Measurements from ENCODE around the gene CIP2A.
"Not testable (repeated sequence)": the region's sequence is repeated elsewhere in the genome, so short reads cannot be mapped to it uniquely, and the experiment has no call there.

CIP2A gene

DNA sequence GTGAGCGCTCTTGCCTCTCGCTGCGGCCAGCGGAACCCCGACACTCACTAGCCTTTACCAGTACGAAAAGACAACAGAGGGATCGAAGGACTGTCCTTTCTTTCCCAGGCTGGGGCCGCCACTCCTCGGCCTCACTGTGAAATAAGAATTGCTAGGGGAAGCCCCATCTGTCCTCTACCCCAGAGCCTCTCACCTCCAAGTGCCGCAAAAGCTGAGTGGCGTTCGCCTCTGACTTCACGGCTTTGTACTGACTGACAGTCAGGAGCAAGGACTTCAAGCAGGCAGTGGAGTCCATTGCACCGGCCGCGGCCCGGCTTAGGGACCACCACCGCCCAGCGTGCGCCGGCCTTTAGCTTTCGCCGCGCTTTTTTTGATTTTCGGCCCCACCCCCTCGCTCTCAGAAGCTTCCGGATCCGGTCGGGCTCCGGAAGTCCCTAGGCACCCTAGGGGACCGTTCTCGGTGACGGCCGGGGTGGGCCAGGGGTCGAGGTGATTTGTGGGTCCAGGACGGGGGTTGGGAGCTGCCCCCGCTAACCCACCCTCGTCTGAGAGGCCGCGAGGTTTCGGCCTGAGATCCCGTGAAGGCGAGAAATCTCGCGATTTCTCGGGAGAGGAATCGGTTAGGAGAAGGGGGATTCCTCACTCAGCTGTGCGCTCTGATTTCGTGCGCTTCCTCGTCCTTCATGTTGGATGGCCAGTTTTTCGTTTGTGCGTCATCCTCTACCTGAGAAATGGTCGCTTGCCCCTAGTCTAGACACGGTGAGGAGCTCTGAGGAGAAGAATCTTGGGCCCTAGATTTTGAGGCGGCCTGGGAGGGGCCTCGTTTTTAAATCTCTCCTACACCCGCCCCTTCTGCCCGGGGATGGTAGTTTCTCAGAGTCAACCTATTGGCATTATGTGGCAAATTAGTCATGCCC lies at the start of gene CIP2A, which contains the start of gene DZIP3:
Gene CIP2A, minus strand, starts transcription at position 358 of the 917 bp plus-strand sequence. Its CDS starts 63 bp downstream, at position 295.
Gene DZIP3, plus strand, starts transcription at position 642 of the 917 bp plus-strand sequence. CDS start 15,685 bp downstream, outside the sequence.
- TF ChIP-seq ARNTL (CRISPR knock-in tag; IDR thresholded peaks at IDR 0.05; ENCODE audit: borderline replicate concordance, low read depth) = no peak
- TF ChIP-seq SNAI2 (CRISPR knock-in tag; IDR thresholded peaks at IDR 0.05) = no peak
- no peak; the same call in 1 of the 2 replicates for TF ChIP-seq ZNF70 (CRISPR knock-in tag; IDR thresholded peaks at IDR 0.05)
- no peak for TF ChIP-seq TOX (CRISPR knock-in tag; IDR thresholded peaks at IDR 0.05; ENCODE audit: borderline replicate concordance)
- TF ChIP-seq GLIS3 (CRISPR knock-in tag; IDR thresholded peaks at IDR 0.05) = no peak
- no peak for TF ChIP-seq BACH2 (CRISPR knock-in tag; IDR thresholded peaks at IDR 0.05; ENCODE audit: borderline replicate concordance)
- TF ChIP-seq, protein P1, sequence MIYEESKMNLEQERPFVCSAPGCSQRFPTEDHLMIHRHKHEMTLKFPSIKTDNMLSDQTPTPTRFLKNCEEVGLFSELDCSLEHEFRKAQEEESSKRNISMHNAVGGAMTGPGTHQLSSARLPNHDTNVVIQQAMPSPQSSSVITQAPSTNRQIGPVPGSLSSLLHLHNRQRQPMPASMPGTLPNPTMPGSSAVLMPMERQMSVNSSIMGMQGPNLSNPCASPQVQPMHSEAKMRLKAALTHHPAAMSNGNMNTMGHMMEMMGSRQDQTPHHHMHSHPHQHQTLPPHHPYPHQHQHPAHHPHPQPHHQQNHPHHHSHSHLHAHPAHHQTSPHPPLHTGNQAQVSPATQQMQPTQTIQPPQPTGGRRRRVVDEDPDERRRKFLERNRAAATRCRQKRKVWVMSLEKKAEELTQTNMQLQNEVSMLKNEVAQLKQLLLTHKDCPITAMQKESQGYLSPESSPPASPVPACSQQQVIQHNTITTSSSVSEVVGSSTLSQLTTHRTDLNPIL (CRISPR knock-in tag; IDR thresholded peaks at IDR 0.05; ENCODE audit: low read depth) = no peak
- TF ChIP-seq ISL1 (CRISPR knock-in tag; IDR thresholded peaks at IDR 0.05) = no peak
- no peak for TF ChIP-seq ZNF8 (CRISPR knock-in tag; IDR thresholded peaks at IDR 0.05)
- peak; percentile 91 for ATAC-seq

GRCh38 chr3:108629974-108630373 lies 40.7 kb upstream of the CIP2A start:
- TF ChIP-seq GLIS3 (CRISPR knock-in tag; IDR thresholded peaks at IDR 0.05) (no peak), ESRRG (CRISPR knock-in tag; IDR thresholded peaks at IDR 0.05) (no peak), SNAI2 (CRISPR knock-in tag; IDR thresholded peaks at IDR 0.05) (no peak), ZC3H10 (CRISPR knock-in tag; IDR thresholded peaks at IDR 0.05) (no peak), ZFP3 (CRISPR knock-in tag; IDR thresholded peaks at IDR 0.05) (no peak), ISL1 (CRISPR knock-in tag; IDR thresholded peaks at IDR 0.05) (no peak), ARNTL (CRISPR knock-in tag; IDR thresholded peaks at IDR 0.05; ENCODE audit: borderline replicate concordance, low read depth) (no peak), BACH2 (CRISPR knock-in tag; IDR thresholded peaks at IDR 0.05; ENCODE audit: borderline replicate concordance) (no peak), PPARA (CRISPR knock-in tag; IDR thresholded peaks at IDR 0.05; ENCODE audit: borderline replicate concordance) (no peak), ZFP30 (CRISPR knock-in tag; IDR thresholded peaks at IDR 0.05) (no peak), CSDC2 (CRISPR knock-in tag; IDR thresholded peaks at IDR 0.05) (no peak), TCF4 (CRISPR knock-in tag; IDR thresholded peaks at IDR 0.05; ENCODE audit: borderline replicate concordance) (no peak), ZNF70 (CRISPR knock-in tag; IDR thresholded peaks at IDR 0.05) (no peak)
- TF ChIP-seq, protein P2, sequence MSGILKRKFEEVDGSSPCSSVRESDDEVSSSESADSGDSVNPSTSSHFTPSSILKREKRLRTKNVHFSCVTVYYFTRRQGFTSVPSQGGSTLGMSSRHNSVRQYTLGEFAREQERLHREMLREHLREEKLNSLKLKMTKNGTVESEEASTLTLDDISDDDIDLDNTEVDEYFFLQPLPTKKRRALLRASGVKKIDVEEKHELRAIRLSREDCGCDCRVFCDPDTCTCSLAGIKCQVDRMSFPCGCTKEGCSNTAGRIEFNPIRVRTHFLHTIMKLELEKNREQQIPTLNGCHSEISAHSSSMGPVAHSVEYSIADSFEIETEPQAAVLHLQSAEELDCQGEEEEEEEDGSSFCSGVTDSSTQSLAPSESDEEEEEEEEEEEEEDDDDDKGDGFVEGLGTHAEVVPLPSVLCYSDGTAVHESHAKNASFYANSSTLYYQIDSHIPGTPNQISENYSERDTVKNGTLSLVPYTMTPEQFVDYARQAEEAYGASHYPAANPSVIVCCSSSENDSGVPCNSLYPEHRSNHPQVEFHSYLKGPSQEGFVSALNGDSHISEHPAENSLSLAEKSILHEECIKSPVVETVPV (CRISPR knock-in tag; IDR thresholded peaks at IDR 0.05) = no peak
- TF ChIP-seq, protein P3, sequence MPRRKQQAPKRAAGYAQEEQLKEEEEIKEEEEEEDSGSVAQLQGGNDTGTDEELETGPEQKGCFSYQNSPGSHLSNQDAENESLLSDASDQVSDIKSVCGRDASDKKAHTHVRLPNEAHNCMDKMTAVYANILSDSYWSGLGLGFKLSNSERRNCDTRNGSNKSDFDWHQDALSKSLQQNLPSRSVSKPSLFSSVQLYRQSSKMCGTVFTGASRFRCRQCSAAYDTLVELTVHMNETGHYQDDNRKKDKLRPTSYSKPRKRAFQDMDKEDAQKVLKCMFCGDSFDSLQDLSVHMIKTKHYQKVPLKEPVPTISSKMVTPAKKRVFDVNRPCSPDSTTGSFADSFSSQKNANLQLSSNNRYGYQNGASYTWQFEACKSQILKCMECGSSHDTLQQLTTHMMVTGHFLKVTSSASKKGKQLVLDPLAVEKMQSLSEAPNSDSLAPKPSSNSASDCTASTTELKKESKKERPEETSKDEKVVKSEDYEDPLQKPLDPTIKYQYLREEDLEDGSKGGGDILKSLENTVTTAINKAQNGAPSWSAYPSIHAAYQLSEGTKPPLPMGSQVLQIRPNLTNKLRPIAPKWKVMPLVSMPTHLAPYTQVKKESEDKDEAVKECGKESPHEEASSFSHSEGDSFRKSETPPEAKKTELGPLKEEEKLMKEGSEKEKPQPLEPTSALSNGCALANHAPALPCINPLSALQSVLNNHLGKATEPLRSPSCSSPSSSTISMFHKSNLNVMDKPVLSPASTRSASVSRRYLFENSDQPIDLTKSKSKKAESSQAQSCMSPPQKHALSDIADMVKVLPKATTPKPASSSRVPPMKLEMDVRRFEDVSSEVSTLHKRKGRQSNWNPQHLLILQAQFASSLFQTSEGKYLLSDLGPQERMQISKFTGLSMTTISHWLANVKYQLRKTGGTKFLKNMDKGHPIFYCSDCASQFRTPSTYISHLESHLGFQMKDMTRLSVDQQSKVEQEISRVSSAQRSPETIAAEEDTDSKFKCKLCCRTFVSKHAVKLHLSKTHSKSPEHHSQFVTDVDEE (CRISPR knock-in tag; IDR thresholded peaks at IDR 0.05) = no peak
- no peak for ATAC-seq

- TF ChIP-seq ZFP3 (CRISPR knock-in tag; IDR thresholded peaks at IDR 0.05) (no peak), ESRRG (CRISPR knock-in tag; IDR thresholded peaks at IDR 0.05) (no peak)
- ATAC-seq = no peak
Observed at GRCh38 chr3:108623504-108623903, 34.3 kb upstream of the CIP2A start.

DNA sequence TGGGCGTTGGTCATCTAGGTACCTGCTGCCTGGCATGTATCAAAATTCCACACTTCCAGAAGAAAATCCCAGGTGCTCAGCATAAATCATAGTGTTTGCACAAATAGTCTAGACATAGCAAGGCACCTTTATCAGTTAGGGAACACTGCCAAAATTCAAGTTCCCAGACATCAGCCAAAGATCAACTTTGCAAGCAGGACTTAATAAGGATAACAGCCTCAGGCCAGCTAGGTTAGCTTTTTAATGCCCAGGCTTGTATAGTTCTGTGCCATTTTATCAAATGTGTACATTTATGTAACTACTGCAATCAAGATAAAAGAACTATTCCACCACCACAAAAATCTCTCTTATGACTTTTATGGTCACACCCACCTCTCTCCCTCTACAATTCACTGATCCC lies 31.0 kb upstream of the CIP2A start:
- TF ChIP-seq, protein P2 (CRISPR knock-in tag; IDR thresholded peaks at IDR 0.05) = no peak
- no peak for TF ChIP-seq BACH2 (CRISPR knock-in tag; IDR thresholded peaks at IDR 0.05; ENCODE audit: borderline replicate concordance)
- no peak for TF ChIP-seq ZFP30 (CRISPR knock-in tag; IDR thresholded peaks at IDR 0.05)
- no peak for TF ChIP-seq ZC3H10 (CRISPR knock-in tag; IDR thresholded peaks at IDR 0.05)
- TF ChIP-seq SNAI2 (CRISPR knock-in tag; IDR thresholded peaks at IDR 0.05) = no peak
- TF ChIP-seq PPARA (CRISPR knock-in tag; IDR thresholded peaks at IDR 0.05; ENCODE audit: borderline replicate concordance) = no peak
- ATAC-seq = no peak

DNA sequence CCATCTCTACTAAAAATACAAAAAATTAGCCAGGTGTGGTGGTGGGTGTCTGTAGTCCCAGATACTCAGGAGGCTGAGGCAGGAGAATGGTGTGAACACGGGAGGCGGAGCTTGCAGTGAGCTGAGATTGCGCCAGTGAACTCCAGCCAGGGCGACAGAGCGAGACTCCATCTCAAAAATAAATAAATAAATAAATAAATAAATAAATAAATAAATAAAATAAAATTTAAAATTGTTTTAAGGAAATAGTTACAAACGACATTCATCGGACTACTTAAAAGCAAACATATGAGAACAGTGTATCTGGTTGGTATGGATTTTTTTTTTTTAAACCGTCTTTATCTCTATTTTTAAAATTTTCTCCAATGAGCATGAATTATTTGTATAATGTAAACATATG lies 26.9 kb upstream of the CIP2A start:
- not testable (repeated sequence) for ATAC-seq
